Endothelial cell of umbilical vein (primary cell): Measurements from ENCODE around the gene VIPR2.

Experiments used
- JUN ChIP-seq: IDR thresholded peaks from 2 replicates; pipeline ENCODE4 v1.6.1; 2011; ENCODE audit warnings: borderline replicate concordance, low read depth; ENCODE audit not compliant: insufficient read length, insufficient read depth
- MYC ChIP-seq: IDR thresholded peaks from one replicate; pipeline ENCODE4 v1.6.1; 2011; ENCODE audit warnings: mild to moderate bottlenecking, low read depth, low read length
- POLR2AphosphoS5 ChIP-seq: IDR thresholded peaks from 2 replicates; pipeline ENCODE4 v1.6.1; 2012; ENCODE audit warnings: low read depth, mild to moderate bottlenecking, control low read depth, low read length, moderate library complexity; ENCODE audit not compliant: insufficient read depth
- TF ChIP-seq, protein P1 (sequence below): IDR thresholded peaks from 2 replicates; pipeline ENCODE4 v1.6.1; 2011; ENCODE audit not compliant: insufficient read depth, insufficient read length
- TF ChIP-seq, protein P2 (sequence below), 2 donors: IDR thresholded peaks; 1 replicate in 1 of 2; 2 replicates in 1 of 2; pipeline ENCODE4 v1.5.1; 2011; ENCODE audit warnings: low read length in 2 of 2, mild to moderate bottlenecking in 2 of 2, moderate library complexity in 2 of 2, control low read depth in 1 of 2, inconsistent platforms in 1 of 2, low read depth in 1 of 2; ENCODE audit not compliant: insufficient read depth in 1 of 2; ENCODE audit errors: extremely low read depth in 1 of 2

GRCh38 chr7:159179241-159179640, 34.6 kb upstream of the VIPR2 start:
- TF ChIP-seq, protein P1, sequence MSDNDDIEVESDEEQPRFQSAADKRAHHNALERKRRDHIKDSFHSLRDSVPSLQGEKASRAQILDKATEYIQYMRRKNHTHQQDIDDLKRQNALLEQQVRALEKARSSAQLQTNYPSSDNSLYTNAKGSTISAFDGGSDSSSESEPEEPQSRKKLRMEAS: no peak
- TF ChIP-seq, protein P2, sequence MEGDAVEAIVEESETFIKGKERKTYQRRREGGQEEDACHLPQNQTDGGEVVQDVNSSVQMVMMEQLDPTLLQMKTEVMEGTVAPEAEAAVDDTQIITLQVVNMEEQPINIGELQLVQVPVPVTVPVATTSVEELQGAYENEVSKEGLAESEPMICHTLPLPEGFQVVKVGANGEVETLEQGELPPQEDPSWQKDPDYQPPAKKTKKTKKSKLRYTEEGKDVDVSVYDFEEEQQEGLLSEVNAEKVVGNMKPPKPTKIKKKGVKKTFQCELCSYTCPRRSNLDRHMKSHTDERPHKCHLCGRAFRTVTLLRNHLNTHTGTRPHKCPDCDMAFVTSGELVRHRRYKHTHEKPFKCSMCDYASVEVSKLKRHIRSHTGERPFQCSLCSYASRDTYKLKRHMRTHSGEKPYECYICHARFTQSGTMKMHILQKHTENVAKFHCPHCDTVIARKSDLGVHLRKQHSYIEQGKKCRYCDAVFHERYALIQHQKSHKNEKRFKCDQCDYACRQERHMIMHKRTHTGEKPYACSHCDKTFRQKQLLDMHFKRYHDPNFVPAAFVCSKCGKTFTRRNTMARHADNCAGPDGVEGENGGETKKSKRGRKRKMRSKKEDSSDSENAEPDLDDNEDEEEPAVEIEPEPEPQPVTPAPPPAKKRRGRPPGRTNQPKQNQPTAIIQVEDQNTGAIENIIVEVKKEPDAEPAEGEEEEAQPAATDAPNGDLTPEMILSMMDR (IDR thresholded peaks at IDR 0.05; ENCODE audit: extremely low read depth in 1 of 2, insufficient read depth in 1 of 2, low read depth in 1 of 2, low read length in 2 of 2): no peak
- TF ChIP-seq MYC (no peak), POLR2AphosphoS5 (no peak), JUN (no peak)
